Measurements from ENCODE around the gene HIGD1A. TPM values are rescaled to one million over a fixed set of nuclear protein-coding genes. Genes with fewer than 3 reads are reported as not detected.

The HIGD1A gene
- total and polyA plus RNA-seq, 2 experiments from 2014 or later, result 102 to 144 TPM

GRCh38 chr3:42739401-42740158, 64.7 kb downstream of the HIGD1A start:
- peak overlapping the region; percentile 48; the same call in 1 of the 2 replicates for H3K27ac Mint-ChIP-seq
- no peak for DNase-seq (ENCODE audit: low spot score)

More at GRCh38 chr3:42739401-42740158, 64.7 kb downstream of the HIGD1A start:
- Histone ChIP-seq H2AFZ (no peak overlapping the region), H4K20me1 (replicated peaks; ENCODE audit: insufficient read depth) (no peaks in the 10 kb centered on the region), H3K4me3 (no peak overlapping the region), H3K4me2 (no peak overlapping the region), H3K27ac (ENCODE audit: low read depth) (no peak overlapping the region), H3K27me3 (ENCODE audit: insufficient read depth) (no peaks in the 10 kb centered on the region), H3K36me3 (ENCODE audit: insufficient read depth) (no peaks in the 10 kb centered on the region), H3K9me2 (ENCODE audit: insufficient read depth) (0 out of 2 replicates have a peak, but pooled peaks cover 2% of the 10 kb centered on the region), H3K79me2 (replicated peaks; ENCODE audit: insufficient read depth) (no peaks in the 10 kb centered on the region), H3F3A (replicated peaks; ENCODE audit: low read depth) (no peaks in the 10 kb centered on the region), H3K4me1 (ENCODE audit: insufficient read depth) (no peaks in the 10 kb centered on the region)
- H3K4me3 Mint-ChIP-seq, result no peak overlapping the region
- peaks cover 10% of the 10 kb centered on the region; the same call in 2 of the 3 replicates for H3K4me1 Mint-ChIP-seq
- TF ChIP-seq ZNF462 (CRISPR knock-in tag; IDR thresholded peaks at IDR 0.05) (no peak), ZNF114 (CRISPR knock-in tag; IDR thresholded peaks at IDR 0.05) (no peak), STAT1 (IDR thresholded peaks at IDR 0.05; ENCODE audit: unreplicated experiment) (no peak), EZH2 (IDR thresholded peaks at IDR 0.05; ENCODE audit: low read depth, unreplicated experiment) (no peak), JUNB (IDR thresholded peaks at IDR 0.05; ENCODE audit: unreplicated experiment) (no peak), CREB1 (CRISPR knock-in tag; IDR thresholded peaks at IDR 0.05; ENCODE audit: low read depth) (no peak), REST (IDR thresholded peaks at IDR 0.05; ENCODE audit: unreplicated experiment) (no peak), CTCF (conservative IDR thresholded peaks at IDR 0.05; ENCODE audit: low read depth in 2 of 2) (no peak), ZNF331 (CRISPR knock-in tag; IDR thresholded peaks at IDR 0.05; ENCODE audit: low read depth) (no peak), POLR2AphosphoS5 (IDR thresholded peaks at IDR 0.05; ENCODE audit: low read depth) (no peak), EZH2phosphoT487 (IDR thresholded peaks at IDR 0.05; ENCODE audit: unreplicated experiment) (no peak), NANOG (IDR thresholded peaks at IDR 0.05; ENCODE audit: borderline replicate concordance) (no peak), ETS1 (IDR thresholded peaks at IDR 0.05) (no peak)
- peaks cover 6% of the 10 kb centered on the region; the same call in 1 of the 3 replicates for H3K9me3 Mint-ChIP-seq
- peaks cover 4% of the 10 kb centered on the region for H3K27me3 Mint-ChIP-seq (ENCODE audit: insufficient read depth, low read depth, poor library complexity)
- ATAC-seq, result no peak
- no peaks in the 10 kb centered on the region for H3K36me3 Mint-ChIP-seq (ENCODE audit: low read depth)
